Fibroblast of upper back skin (primary cell): Measurements from ENCODE around the gene OR52W1.
A peak's percentile ranks its signal among the peaks of the same experiment; 100 is the strongest.
"Not testable (repeated sequence)": the region's sequence is repeated elsewhere in the genome, so short reads cannot be mapped to it uniquely, and the experiment has no call there.

Source experiments
- DNase-seq: peaks from one replicate; pipeline ENCODE4 v3.0.0-alpha.2; 2013

Gene OR52W1

DNA sequence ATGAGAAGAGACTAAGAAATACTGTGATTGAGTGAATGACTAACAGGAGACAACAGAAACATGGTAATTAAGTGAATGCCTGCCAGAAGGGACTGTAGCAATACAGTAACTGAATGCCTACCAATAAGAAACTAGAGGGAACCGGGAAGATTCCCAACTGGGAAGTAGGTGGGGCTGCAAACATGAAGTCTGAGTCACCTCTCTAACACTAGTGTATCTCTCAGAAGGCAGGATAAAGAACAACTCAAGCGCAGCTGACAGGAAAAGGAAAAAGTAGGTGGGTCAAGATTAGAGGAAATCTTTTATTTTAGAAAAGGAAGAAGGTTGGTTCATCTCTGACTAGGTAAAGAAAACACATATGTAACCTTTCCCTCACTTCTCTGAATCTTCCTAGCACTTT is 20.3 kb downstream of the OR52W1 start:
- DNase-seq = peak; percentile 85

DNA sequence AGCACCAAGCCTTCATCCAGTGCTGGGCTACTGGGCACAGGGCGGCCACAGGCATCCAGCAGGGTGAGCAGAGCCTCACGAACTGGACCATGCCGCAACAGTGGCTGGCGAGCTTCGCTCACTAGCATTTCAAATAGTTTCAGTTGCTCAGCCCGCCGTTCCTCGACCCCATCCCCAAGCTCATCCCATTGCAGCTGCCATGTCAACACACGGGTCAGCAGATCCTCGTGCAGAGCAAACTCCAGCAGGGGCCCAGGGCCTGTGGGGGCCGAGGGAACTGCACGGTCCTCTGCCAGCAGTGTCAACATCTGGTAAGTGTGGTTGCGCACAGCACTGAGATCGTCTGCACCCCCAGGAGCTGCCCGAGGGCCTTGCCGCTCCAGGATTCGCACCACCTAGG is 24.8 kb downstream of the OR52W1 start:
- DNase-seq = no peak

DNA sequence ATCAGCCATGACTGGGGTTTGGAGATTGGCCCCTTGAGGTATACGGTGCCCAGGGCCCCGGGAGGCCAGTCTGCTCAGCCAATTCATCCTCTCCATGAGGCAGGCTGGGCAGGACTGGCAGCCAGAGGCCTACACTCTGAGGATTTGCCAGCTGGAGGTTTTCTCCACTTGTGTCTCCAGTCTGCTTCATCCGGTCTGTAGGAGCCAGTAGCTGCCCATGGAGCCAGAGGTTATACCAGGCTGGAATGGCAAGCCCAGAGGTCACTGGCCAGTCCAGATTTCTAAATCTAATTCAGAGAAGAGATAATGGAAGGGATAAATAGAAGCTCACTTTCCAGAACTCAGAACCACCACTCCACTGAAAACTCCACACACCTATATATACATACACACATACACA is 25.4 kb downstream of the OR52W1 start:
- no peak for DNase-seq

DNA sequence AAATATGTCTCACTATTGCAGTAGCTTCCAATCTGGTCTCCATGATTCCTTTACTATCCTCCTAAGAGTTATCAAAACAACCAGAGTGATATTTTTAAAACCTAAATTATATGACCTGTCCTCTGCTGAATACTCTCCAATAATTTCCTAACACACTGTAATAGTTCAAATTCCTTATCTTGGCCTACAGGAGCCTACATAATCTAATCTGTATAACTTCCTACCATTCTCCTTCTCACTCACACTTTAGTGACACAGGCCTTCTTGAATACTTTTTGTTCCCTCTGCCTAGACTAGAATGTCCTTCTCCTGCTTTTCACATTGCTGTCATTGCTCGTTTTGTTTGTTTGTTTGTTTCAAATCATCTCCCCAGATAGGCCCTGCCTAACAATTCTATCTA is 26.0 kb downstream of the OR52W1 start:
- DNase-seq = no peak

DNA sequence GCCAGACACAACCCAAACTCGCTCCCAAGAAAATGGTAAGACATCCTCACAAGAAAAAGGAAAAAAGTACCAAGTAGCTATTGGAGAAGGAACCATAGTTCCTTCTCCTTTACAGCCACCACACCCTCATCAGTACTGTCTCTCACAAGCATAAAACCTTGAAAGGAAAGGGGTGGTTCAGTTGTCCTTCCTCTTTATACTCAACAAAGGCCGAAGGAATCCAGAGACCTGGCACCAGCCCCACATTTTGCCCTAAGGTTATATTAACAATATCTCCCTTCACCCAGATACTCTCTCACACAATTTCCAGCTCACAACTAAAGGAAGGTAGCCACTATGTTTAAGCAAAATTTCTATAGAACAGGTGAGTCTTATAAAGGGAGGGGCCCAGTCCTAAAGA is 26.9 kb downstream of the OR52W1 start:
- DNase-seq = no peak

DNA sequence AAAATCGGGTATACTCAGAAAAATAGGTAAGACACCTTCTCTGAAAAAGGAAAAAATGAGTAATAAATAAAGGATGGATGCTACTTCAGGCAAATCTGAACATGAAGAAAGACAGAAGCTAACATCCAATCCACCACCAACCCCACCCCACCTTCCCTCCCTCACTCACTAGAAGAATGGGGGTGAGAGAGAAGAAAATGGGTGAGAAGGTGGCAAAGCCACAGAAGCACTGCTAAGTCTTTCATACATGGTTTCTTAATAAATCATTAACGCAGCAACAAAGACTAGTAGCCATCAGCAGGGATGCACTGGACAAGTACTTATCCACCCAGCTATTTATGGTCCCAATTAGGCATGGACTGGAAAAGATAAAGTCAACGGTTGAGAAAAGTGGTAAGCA is 29.5 kb downstream of the OR52W1 start:
- no peak for DNase-seq

DNA sequence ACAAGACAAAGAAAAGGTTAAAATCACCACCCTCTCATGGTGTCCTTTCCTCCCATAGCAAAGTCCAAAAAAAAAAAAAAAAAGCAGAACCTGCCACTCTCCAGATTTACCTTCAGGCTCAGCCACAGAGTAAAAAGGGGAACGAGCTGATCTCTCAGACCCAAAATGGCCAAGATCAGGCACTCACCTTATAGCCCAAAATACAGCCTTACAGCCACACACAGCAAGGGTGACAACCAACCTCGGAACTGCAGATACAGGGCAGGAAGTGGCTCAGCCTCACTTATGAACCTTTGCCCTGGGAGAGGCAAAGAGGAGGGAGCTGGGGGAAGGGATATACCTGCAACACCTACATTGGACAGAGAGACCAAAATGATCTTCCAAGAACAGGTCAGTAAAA is 30.9 kb downstream of the OR52W1 start:
- no peak for DNase-seq

DNA sequence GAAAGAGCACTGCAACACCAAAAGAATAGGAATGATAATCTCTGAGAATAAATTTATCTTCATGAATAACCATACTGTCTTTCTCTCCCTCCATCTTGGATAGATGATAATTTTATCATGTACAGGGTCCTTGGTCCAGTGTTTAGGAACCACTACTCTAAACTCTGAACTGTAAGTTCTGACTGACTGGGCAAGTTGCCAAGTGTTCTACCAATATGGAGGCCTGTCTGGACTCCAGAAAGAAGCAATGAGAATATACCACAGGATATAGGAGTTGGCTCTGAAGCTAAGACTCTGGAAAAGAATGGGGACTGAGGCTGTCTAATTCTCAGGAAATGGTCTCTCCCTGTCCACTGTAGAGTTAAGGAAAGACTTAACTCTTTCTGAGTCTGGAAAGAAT is 33.9 kb downstream of the OR52W1 start:
- DNase-seq = no peak

DNA sequence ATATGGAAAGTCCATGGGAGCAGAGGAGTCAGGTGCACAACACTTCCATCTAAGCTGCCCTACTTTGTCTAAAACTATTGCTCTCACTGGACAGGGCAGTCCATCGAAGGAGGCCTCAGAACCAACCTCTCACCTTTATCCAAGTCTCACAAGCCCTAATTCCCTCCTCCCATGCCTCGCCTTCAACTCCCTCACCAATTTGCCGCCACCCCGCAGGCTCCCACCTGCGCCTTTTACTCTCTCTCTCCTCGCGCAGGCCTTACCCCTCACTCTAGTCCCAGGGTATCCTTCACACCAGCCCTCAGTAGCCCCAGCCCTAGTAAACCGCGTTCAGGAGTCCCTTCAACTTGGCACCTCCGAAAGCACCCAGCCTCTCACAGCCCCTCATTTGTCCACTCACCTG is 35.0 kb downstream of the OR52W1 start:
- DNase-seq = no peak

DNA sequence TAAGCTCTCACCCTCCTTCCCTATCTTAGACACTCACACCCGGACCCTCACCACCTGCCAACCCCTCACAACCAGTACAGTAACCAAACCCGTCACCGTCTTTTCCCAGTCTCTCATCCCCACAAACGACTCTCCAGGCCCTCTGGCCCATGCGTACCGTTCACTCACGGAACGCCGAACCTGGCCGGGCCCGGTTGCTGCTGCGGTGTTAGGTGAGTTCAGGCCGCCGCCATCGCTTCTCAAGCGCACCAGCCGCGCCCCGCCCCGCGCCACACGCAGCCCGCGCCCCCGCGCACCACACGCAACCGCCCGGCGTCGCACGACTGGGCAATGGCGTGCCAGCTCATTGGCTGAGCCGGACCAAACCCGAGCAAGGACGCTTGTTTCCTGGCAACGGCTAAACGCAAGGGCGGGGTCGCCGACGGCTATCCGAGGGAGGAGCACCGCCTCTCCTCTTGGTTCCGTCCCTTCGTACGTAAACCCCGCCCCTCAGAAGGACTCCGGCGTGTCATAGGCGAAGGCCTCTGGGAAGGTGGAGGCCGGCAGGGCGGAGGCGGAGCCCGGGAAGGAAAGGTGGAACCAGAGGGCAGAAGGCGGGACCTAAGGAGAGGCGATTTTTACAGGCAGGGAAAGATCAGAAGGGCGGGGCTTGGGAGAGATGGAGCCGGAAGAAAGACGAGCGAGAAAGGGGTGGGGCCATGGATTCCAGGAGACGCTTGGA is 35.5 kb downstream of the OR52W1 start, which contains the start of gene FHIP1B:
FHIP1B (minus strand) TSS at position 250 of the 721 bp plus-strand sequence. CDS start 10,120 bp downstream, outside the sequence.
- DNase-seq = peak; percentile 100

DNA sequence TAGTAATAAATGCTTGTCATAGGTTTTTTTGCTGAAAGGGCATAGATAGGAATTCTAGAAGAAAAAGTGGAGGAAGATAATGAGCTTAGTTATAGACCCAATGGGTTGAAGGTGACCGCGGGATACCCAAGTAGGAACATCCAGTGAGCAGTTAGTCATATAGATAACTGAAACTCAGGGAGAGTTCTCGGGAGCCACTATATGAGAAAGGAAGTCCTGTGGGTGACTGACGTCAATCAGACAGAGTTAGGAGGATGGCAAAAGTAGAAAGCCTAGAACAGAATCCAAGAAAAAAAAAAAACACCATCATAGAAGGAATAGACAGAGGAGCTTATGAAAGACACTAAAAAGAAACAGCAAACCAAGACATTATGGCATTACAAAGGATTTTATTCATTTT is 38.2 kb downstream of the OR52W1 start:
- no peak for DNase-seq

DNA sequence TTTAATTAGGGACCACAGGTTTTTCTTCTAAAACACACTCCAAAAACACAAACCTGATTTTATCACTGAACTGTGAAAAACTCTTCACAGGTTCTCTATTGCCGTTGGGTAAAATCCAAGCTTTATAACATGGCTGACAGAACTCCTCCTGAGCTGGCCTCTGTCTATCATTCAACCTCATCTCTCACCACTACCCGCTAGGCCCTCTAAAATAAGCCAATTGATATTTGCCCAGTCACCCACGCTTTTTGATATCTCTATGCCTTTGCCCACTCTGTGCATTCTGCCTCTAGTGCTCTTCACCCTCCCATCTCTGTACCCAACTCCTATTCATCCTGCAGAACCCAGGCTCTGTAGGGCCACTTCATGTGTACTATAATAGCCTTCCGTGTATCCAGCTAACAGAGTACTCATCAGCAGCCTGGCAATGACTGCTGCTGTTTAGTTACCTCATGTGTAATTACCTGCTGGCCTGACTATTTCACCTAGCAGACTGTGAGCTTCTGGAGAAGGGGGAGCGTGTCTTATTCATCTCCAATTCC is 38.8 kb downstream of the OR52W1 start:
- DNase-seq = no peak

DNA sequence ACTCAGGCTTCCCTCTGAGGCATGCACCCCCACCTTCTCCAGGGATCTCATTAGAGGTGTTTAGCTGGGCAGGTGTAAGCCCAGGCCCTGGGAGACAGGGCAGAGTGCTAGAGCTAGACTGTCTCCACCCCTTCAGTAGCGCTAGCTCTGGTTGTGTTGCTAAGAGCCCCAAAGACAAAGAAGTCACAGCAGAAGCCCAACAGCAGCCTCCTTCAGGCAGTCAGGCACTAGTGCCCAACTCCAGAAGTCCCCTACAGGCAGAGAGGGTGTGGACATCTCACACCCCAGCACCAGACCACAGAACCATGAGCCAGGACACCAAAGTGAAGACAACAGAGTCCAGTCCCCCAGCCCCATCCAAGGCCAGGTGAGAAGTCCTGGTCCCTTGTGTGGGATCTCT is 39.9 kb downstream of the OR52W1 start, which contains the start of gene CNGA4:
CNGA4 (plus strand) TSS at position 188 of the 400 bp plus-strand sequence; CDS start at position 306, 118 bp downstream.
- no peak for DNase-seq

DNA sequence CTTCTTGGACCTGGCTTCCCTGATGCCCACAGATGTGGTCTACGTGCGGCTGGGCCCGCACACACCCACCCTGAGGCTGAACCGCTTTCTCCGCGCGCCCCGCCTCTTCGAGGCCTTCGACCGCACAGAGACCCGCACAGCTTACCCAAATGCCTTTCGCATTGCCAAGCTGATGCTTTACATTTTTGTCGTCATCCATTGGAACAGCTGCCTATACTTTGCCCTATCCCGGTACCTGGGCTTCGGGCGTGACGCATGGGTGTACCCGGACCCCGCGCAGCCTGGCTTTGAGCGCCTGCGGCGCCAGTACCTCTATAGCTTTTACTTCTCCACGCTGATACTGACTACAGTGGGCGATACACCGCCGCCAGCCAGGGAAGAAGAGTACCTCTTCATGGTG is 41.1 kb downstream of the OR52W1 start:
- no peak for DNase-seq

DNA sequence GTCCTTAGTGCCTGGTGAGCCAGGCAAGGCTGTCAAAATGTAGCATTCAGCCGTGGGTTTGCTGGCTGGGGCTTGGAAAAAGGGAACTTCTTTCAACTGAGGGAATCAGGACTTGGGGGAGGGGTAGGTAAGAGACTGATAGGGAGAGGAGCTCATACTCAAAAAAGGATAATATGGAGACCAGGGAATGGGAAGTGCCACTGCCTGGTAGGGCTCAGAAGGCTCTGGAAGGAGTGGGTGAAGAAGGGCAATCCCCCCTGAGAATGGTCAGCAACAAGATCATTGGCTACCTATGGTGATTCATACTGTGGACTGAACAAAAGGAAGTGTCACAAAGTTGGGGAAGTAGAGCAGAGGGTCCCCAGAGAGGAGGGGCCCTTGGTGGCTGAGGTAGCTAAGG is 41.8 kb downstream of the OR52W1 start:
- no peak for DNase-seq

DNA sequence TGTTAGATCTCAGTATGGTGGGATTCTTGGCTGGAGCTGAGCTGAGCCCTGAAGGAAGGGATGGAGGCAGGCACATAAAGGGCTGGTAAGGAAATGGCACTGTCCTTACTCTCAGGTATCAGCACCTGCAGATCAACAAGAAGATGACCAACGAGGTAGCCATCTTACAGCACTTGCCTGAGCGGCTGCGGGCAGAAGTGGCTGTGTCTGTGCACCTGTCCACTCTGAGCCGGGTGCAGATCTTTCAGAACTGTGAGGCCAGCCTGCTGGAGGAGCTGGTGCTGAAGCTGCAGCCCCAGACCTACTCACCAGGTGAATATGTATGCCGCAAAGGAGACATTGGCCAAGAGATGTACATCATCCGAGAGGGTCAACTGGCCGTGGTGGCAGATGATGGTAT is 42.3 kb downstream of the OR52W1 start:
- no peak for DNase-seq

DNA sequence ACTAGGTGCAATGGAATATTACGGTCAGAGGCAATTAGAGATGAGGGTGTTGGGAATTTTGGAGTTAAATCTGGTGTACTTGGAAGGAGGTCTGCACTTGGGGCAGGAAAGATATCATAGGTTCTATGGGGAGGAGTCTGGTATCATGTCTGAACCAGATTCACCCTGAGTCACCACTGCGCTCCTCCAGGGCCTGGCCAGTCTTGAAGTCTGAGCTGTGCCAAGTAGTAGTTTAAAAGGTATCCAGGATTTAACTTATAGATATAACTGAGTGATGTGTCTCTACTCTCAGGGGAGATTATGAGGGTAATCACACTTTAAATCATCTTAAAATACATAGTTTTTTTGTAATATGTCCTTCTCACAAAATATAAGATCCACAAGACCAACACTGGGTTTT is 46.5 kb downstream of the OR52W1 start:
- DNase-seq = no peak

DNA sequence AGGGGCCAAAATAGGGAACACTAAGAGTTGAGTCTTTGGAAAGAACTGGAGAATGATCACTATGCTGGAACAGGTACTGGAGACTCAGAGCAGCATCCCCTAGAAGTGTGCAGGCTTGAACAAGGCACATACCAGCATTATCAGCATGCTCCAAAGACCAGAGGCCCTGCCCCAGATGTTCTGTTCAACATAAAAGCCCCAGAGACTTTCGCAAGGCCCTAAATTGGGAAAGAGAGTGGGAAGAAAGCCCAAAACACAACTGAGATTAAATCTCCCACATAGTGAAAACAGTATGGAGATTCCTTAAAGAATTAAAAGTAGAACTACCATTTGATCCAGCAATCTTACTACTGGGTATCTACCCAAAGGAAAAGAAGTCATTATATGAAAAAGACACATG is 49.2 kb downstream of the OR52W1 start:
- DNase-seq = peak; percentile 36

DNA sequence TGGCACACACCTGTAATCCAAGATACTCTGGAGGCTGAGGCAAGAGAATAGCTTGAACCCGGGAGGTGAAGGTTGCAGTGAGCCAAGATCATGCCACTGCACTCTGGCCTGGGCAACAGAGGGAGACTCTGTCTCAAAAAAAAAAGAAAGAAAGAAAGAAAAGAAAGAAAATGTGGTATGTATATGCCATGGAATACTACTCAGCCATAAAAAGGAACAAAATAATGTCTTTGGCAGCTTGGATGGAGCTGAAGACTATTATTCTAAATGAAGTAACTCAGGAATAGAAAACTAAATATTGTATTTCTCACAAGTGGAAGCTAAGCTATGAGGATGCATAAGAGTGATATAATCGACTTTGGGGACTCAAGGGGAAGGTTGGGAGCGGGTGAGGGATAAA is 49.9 kb downstream of the OR52W1 start:
- not testable (repeated sequence) for DNase-seq
